Thoracic aorta endothelial cell (primary cell): ENCODE results near the gene TMPRSS3. TPM values are rescaled to one million over a fixed set of nuclear protein-coding genes. Genes with fewer than 3 reads are reported as not detected.

Source experiments
- small RNA-seq: library from RNA; depleted of rRNA; stranded (forward); fragments of <200 nt; gene quantifications from one replicate; pipeline ENCODE3, GENCODE V24; 2012
- total RNA-seq: library from RNA; depleted of rRNA; stranded (reverse); fragments of >200 nt; gene quantifications from 2 replicates; pipeline ENCODE4 v1.2.3, GENCODE V29; 2012

The TMPRSS3 gene
- not detected in 2 replicates for total RNA-seq

GRCh38 chr21:42395905-42396651 lies at the start of gene TMPRSS3:
TMPRSS3 (minus strand) TSS chr21:42396052; CDS start chr21:42395417, 635 bp downstream.

GRCh38 chr21:42403611-42404231 lies 7.9 kb upstream of the TMPRSS3 start, which contains the start of gene UBASH3A:
UBASH3A (plus strand) TSS chr21:42403902; CDS start chr21:42403946, 44 bp downstream.

GRCh38 chr21:42366292-42367010 lies 29.4 kb downstream of the TMPRSS3 start, which contains the start of gene TFF1:
TFF1 (minus strand) TSS chr21:42366535; CDS start chr21:42366495, 40 bp downstream.

GRCh38 chr21:42350927-42351426 lies 44.9 kb downstream of the TMPRSS3 start, which contains the start of gene TFF2:
TFF2 (minus strand) TSS chr21:42350994; CDS start chr21:42350957, 37 bp downstream.

Small RNA genes lying within 50 kb of the gene (small RNA-seq; reads per million reads assigned to genes)
- not detected for gene RNU6-1149P

Other genes starting within 250 kb of the TMPRSS3 start
- gene ABCG1, start 176.9 kb downstream of the TMPRSS3 start, total RNA-seq, result 17.7 and 19.0 TPM in 2 replicates
- gene TFF3, start 80.6 kb downstream of the TMPRSS3 start, total RNA-seq, result 0.27 TPM in 1 of 2 replicates, not detected in the other
- gene TFF2, start 45.1 kb downstream of the TMPRSS3 start, total RNA-seq, result not detected in 2 replicates
- gene TFF1, start 29.5 kb downstream of the TMPRSS3 start, total RNA-seq, result not detected in 2 replicates
- gene UBASH3A, start 7.8 kb upstream of the TMPRSS3 start, total RNA-seq, result not detected in 2 replicates
- gene RSPH1, start 100.2 kb upstream of the TMPRSS3 start, total RNA-seq, result 0.13 TPM in 1 of 2 replicates, not detected in the other
- 6.1 and 9.4 TPM in 2 replicates for gene SLC37A1, start 117.8 kb upstream of the TMPRSS3 start, total RNA-seq